ENCODE data around the gene RBM24.

The RBM24 gene

GRCh38 chr6:17341117-17341805 is 60.1 kb downstream of the RBM24 start:
- no peak overlapping the region for H3K9ac ChIP-seq (ENCODE audit: low read depth, low read length)
- no peaks in the 10 kb centered on the region for H3K4me1 ChIP-seq (ENCODE audit: insufficient read depth, low read length)
- H3K9me3 ChIP-seq (ENCODE audit: control insufficient read depth, insufficient read depth, low read length): no peaks in the 10 kb centered on the region
- no peaks in the 10 kb centered on the region for H3K36me3 ChIP-seq (ENCODE audit: insufficient read depth, low read length)

- Histone ChIP-seq H3K4me1 (ENCODE audit: insufficient read depth, low read length) (no peaks in the 10 kb centered on the region), H3K9me3 (ENCODE audit: control insufficient read depth, insufficient read depth, low read length) (no peaks in the 10 kb centered on the region), H3K36me3 (ENCODE audit: insufficient read depth, low read length) (no peaks in the 10 kb centered on the region), H3K9ac (ENCODE audit: low read depth, low read length) (no peak overlapping the region)
Measured at GRCh38 chr6:17341891-17342290, 60.7 kb downstream of the RBM24 start.

- no peaks in the 10 kb centered on the region for H3K4me1 ChIP-seq (ENCODE audit: insufficient read depth, low read length)
- H3K9me3 ChIP-seq (ENCODE audit: control insufficient read depth, insufficient read depth, low read length): no peaks in the 10 kb centered on the region
- H3K9ac ChIP-seq (ENCODE audit: low read depth, low read length): no peak overlapping the region
- no peaks in the 10 kb centered on the region for H3K36me3 ChIP-seq (ENCODE audit: insufficient read depth, low read length)
Measured at GRCh38 chr6:17343215-17343614, 62.1 kb downstream of the RBM24 start.

All from ES-I3 (cell line).